Osteoblast (primary cell): ENCODE data around the gene GIPR. TPM values are rescaled to one million over a fixed set of nuclear protein-coding genes. Genes with fewer than 3 reads are reported as not detected.
A peak's percentile ranks its signal among the peaks of the same experiment; 100 is the strongest.

Source experiments
- DNase-seq: peaks from one replicate; pipeline ENCODE4 v3.0.0; 2011; ENCODE audit warnings: low spot score, mixed read lengths; ENCODE audit not compliant: insufficient read length; ENCODE audit errors: missing footprints
- H2AFZ ChIP-seq: 2 replicates; pipeline ENCODE4 v1.6.0; 2011; ENCODE audit warnings: mild to moderate bottlenecking, low read length
- H3K27ac ChIP-seq: 2 replicates; pipeline ENCODE4 v1.5.1; 2011; ENCODE audit warnings: mild to moderate bottlenecking, low read depth, low read length, moderate library complexity
- H3K27me3 ChIP-seq: 2 replicates; pipeline ENCODE4 v1.6.0; 2012; ENCODE audit warnings: mild to moderate bottlenecking, control low read depth, inconsistent platforms, low read length, moderate library complexity; ENCODE audit not compliant: insufficient read depth
- H3K36me3 ChIP-seq: 2 replicates; pipeline ENCODE4 v1.5.1; 2011; ENCODE audit warnings: mild to moderate bottlenecking, low read length, control low read depth, moderate library complexity; ENCODE audit not compliant: insufficient read depth
- H3K4me1 ChIP-seq: 2 replicates; pipeline ENCODE4 v1.5.1; 2011; ENCODE audit warnings: mild to moderate bottlenecking, low read length, control low read depth, moderate library complexity; ENCODE audit not compliant: insufficient read depth
- H3K4me2 ChIP-seq: 2 replicates; pipeline ENCODE4 v1.6.0; 2011; ENCODE audit warnings: mild to moderate bottlenecking, low read length; ENCODE audit not compliant: insufficient read depth
- H3K4me3 ChIP-seq: fragments of 200-600 bp; sonication (generic); 3 replicates; pipeline ENCODE4 v1.5.1; 2012; ENCODE audit warnings: mild to moderate bottlenecking, low read length, inconsistent platforms; ENCODE audit not compliant: insufficient read depth
- H3K79me2 ChIP-seq: 2 replicates; pipeline ENCODE4 v1.6.0; 2012; ENCODE audit warnings: mild to moderate bottlenecking, low read length, control low read depth, inconsistent platforms; ENCODE audit not compliant: insufficient read depth
- H3K9me3 ChIP-seq: 2 replicates; pipeline ENCODE4 v1.5.1; 2011; ENCODE audit warnings: low read depth, low read length, control low read depth
- H4K20me1 ChIP-seq: 2 replicates; pipeline ENCODE4 v1.6.0; 2012; ENCODE audit warnings: mild to moderate bottlenecking, low read length, control low read depth; ENCODE audit not compliant: insufficient read depth
- CTCF ChIP-seq: IDR thresholded peaks from 2 replicates; pipeline ENCODE4 v1.5.1; 2011; ENCODE audit warnings: mild to moderate bottlenecking, low read depth, low read length, moderate library complexity; ENCODE audit errors: extremely low read depth
- total RNA-seq: library from RNA; depleted of rRNA; stranded (reverse); fragments of >200 nt; gene quantifications from 2 replicates; pipeline ENCODE4 v1.2.3, GENCODE V29; 2012

Gene GIPR
- total RNA-seq, 1 donor = under 0.01 TPM

DNA sequence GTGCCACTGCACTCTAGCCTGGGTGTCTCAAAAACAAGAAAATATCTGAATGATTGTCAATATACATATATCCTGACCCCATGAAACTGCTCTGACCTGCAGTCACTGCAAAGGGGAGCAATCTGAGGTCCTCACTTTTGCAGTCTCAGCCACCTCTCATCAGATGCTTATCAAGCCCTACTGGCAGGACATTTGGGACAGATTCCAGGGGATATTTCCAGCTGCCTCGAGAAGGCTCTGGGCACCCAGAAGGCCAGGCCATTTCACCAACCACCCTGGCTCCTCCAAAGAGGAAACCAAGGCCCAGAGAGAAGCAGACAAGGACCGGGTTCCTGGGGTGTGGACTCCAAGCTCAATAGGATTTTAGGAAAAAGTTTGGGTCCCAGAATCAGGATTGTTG lies 31.1 kb upstream of the GIPR start:
- no peak overlapping the region for H3K4me2 ChIP-seq
- H3K9me3 ChIP-seq = no peaks in the 10 kb centered on the region
- no peak for DNase-seq
- no peaks in the 10 kb centered on the region for H3K27me3 ChIP-seq
- H4K20me1 ChIP-seq = peaks cover 3% of the 10 kb centered on the region
- peaks cover 23% of the 10 kb centered on the region for H3K4me1 ChIP-seq
- no peak overlapping the region for H2AFZ ChIP-seq
- H3K27ac ChIP-seq = no peak overlapping the region
- H3K36me3 ChIP-seq = no peaks in the 10 kb centered on the region
- TF ChIP-seq CTCF = no peak
- H3K4me3 ChIP-seq = no peak overlapping the region
- no peaks in the 10 kb centered on the region for H3K79me2 ChIP-seq

DNA sequence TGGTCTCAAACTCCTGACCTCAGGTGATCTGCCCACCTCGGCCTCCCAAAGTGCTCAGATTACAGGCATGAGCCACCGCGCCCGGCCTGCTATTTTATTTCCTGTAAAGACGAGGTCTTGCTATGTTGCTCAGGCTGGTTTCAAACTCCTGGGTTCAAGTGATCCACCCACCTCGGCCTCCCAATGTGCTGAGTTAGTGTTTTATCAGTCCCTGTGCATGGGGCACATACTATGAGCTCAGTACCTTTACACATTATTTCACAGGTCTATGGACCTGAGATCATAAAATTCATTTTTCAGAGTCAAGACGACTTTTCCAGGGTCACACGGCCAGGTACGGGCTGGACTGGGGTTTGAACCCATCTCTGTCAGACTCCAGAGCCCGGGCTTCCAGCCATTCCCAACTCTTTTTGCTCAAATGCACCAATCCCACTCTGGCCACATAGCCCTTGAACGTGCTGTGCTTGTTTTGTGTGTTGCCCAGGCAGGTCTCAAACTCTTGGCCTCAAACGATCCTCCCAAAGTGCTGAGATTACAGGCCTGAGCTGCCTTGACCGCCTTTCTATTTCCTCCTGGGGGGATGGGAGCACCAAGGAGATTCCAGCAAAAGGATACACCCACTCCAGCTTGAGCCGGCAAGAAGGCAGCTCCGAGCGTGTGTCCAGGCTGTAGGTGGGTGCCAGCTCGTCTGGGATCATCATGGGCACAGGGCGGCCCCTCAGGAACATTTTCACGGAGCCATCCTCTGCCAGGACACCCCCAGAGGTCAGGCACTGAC lies 29.9 kb upstream of the GIPR start:
- DNase-seq = peak; percentile 92
- no peak for TF ChIP-seq CTCF
- Histone ChIP-seq H3K9me3 (no peaks in the 10 kb centered on the region), H3K36me3 (no peaks in the 10 kb centered on the region), H2AFZ (peak overlapping the region; percentile 95), H3K27ac (peak overlapping the region; percentile 37), H3K27me3 (no peaks in the 10 kb centered on the region), H4K20me1 (peaks cover 1% of the 10 kb centered on the region), H3K79me2 (no peaks in the 10 kb centered on the region), H3K4me3 (peak overlapping the region; percentile 93), H3K4me1 (peaks cover 25% of the 10 kb centered on the region), H3K4me2 (peak overlapping the region; percentile 84)

DNA sequence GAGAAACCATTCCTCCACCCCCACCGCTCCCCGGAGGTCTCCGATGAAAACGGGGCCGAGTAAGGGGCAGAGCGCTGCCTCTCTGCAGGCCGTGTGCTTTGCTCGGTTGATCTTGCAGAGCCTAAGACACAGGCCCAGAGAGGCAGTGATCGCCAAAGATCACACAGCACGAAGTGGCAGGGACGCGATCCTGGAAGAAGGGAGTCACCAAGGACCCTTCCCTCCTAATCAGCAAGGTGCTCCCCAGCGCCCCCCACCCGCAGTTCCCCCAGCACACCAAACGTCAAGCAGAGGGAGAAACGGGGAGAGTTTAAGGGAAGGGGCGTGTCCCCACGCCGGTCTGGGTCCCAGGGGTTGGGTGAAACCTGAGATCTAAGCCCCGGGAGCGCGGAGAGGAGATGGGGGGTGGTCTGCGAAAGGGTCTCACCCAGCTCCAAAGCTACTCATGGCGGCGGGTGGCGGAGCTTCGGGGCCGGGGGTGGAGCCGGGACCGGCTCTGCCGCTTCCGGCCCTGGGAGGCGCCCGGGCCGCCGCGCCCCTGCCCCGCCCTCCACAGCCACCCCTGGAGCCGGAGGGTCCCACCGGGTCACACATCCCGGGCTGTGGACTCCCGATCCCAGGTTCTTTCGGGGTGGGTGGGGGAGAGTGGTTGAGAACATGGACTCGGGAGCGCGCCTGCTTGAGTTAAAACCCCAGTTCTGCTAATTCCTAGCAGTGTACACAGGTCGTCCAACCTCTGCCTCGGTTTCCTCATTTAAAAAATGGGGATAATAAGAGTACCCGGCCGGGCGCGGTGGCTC lies 28.9 kb upstream of the GIPR start, which contains the start of gene EML2:
Gene EML2 (minus strand): TSS at position 468 of the 800 bp plus-strand sequence. CDS start 21 bp downstream, at position 447.
- Histone ChIP-seq H3K4me1 (peaks cover 27% of the 10 kb centered on the region), H3K27ac (peak within 1 kb of the TSS; percentile 37), H4K20me1 (no peaks in the 10 kb centered on the region), H3K27me3 (no peaks in the 10 kb centered on the region), H3K4me3 (peak within 1 kb of the TSS; percentile 93), H3K36me3 (no peaks in the 10 kb centered on the region), H3K79me2 (no peaks in the 10 kb centered on the region), H3K9me3 (no peaks in the 10 kb centered on the region), H3K4me2 (peak within 1 kb of the TSS; percentile 84), H2AFZ (peak within 1 kb of the TSS; percentile 95)
- DNase-seq = peak; percentile 92
- TF ChIP-seq CTCF = peak; percentile 13

DNA sequence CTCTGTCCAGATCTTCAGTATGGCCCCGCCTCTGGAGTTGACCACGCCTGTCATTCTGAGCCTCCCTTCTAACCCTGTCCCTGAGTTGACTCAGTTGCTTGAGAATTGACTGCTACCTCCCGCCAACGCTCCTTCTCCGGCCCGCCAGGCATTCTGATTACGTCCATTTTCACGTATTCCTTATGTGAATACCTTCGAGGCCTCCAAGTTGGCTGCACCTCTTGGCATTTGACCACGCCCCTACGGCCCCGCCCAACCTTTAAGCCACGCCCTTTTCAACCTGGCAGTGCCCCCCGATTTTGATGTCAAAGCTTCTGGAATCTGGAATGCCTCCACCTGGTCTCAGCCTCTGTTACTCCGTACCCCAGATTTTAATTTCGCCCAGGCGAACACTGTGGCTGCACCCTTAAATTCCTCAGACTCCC lies 27.2 kb upstream of the GIPR start:
- Histone ChIP-seq H3K4me3 (peak overlapping the region; percentile 72), H2AFZ (peak overlapping the region; percentile 84), H3K79me2 (no peaks in the 10 kb centered on the region), H3K4me2 (peak overlapping the region; percentile 90), H4K20me1 (no peaks in the 10 kb centered on the region), H3K9me3 (no peaks in the 10 kb centered on the region), H3K27me3 (no peaks in the 10 kb centered on the region), H3K4me1 (peaks cover 27% of the 10 kb centered on the region), H3K36me3 (no peaks in the 10 kb centered on the region), H3K27ac (no peak overlapping the region)
- no peak for DNase-seq
- TF ChIP-seq CTCF = no peak
